ENCODE measurements around the gene UBE2H.

GRCh38 chr7:129821476-129821875 is 131.3 kb downstream of the UBE2H start:
- TF ChIP-seq CTCF (IDR thresholded peaks at IDR 0.05; ENCODE audit: insufficient read depth, low read length, poor library complexity, severe bottlenecking) (no peak), EZH2phosphoT487 (conservative IDR thresholded peaks at IDR 0.05; ENCODE audit: low read length) (no peak)
